Effector memory CD4-positive, alpha-beta T cell (primary cell): ENCODE data around the gene CAPRIN2.

Experiments used
- DNase-seq, 3 donors: peaks; one replicate each; pipeline ENCODE4 v3.0.0-alpha.2; 2020
- H3K27ac ChIP-seq: 2 replicates; pipeline ENCODE4 v1.7.0; 2013; ENCODE audit warnings: mild to moderate bottlenecking, low read length, moderate library complexity; ENCODE audit not compliant: insufficient read depth, poor library complexity, severe bottlenecking
- H3K27me3 ChIP-seq: replicated peaks from 2 replicates; pipeline ENCODE4 v1.7.0; 2013; ENCODE audit warnings: mild to moderate bottlenecking, low read length; ENCODE audit not compliant: insufficient read depth, control insufficient read depth, poor library complexity, severe bottlenecking
- H3K36me3 ChIP-seq: 2 replicates; pipeline ENCODE4 v1.7.0; 2013; ENCODE audit warnings: mild to moderate bottlenecking, low read length, moderate library complexity; ENCODE audit not compliant: control insufficient read depth, insufficient read depth
- H3K4me1 ChIP-seq: 2 replicates; pipeline ENCODE4 v1.7.0; 2013; ENCODE audit warnings: low read length, mild to moderate bottlenecking; ENCODE audit not compliant: control insufficient read depth, insufficient read depth, poor library complexity, severe bottlenecking
- H3K4me3 ChIP-seq: 2 replicates; pipeline ENCODE4 v1.7.0; 2013; ENCODE audit warnings: low read length, low read depth, mild to moderate bottlenecking; ENCODE audit not compliant: insufficient read depth, poor library complexity, severe bottlenecking
- H3K9me3 ChIP-seq: 2 replicates; pipeline ENCODE4 v1.7.0; 2013; ENCODE audit warnings: mild to moderate bottlenecking, low read length, moderate library complexity; ENCODE audit not compliant: control insufficient read depth

CAPRIN2 gene

DNA sequence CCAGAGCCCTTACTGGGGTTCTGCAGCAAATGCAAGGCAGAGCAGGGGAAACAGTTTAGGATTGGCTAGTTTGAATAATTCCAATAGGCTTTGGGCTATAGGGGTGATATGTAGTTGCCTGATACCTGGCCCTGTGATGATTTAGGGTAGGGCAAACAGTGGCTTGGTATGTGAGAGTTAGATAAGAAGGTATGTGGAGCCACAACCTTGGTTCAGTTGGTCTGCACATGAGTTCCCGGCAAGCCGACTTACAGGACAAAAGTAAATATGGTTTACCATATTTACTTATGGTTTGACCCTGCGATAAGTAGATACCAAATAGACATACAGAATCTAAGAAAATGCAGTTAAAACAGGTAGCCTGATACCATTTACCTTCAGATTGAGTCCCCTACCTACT is 8.3 kb upstream of the CAPRIN2 start:
- no peak for DNase-seq
- no peaks in the 10 kb centered on the region for H3K36me3 ChIP-seq
- no peak overlapping the region for H3K4me3 ChIP-seq
- H3K27ac ChIP-seq: no peak overlapping the region
- H3K9me3 ChIP-seq: no peaks in the 10 kb centered on the region
- H3K27me3 ChIP-seq: no peaks in the 10 kb centered on the region
- H3K4me1 ChIP-seq: no peaks in the 10 kb centered on the region

GRCh38 chr12:30761730-30762129 is 7.0 kb upstream of the CAPRIN2 start:
- Histone ChIP-seq H3K27ac (no peak overlapping the region), H3K9me3 (no peaks in the 10 kb centered on the region), H3K27me3 (no peaks in the 10 kb centered on the region), H3K4me3 (no peak overlapping the region), H3K36me3 (no peaks in the 10 kb centered on the region), H3K4me1 (no peaks in the 10 kb centered on the region)
- no peak for DNase-seq

GRCh38 chr12:30757316-30757715 is 2.6 kb upstream of the CAPRIN2 start:
- H3K4me1 ChIP-seq: peaks cover 14% of the 10 kb centered on the region
- H3K27ac ChIP-seq: no peak overlapping the region
- H3K36me3 ChIP-seq: no peaks in the 10 kb centered on the region
- H3K27me3 ChIP-seq: no peaks in the 10 kb centered on the region
- no peak overlapping the region for H3K4me3 ChIP-seq
- H3K9me3 ChIP-seq: no peaks in the 10 kb centered on the region
- no peak for DNase-seq

DNA sequence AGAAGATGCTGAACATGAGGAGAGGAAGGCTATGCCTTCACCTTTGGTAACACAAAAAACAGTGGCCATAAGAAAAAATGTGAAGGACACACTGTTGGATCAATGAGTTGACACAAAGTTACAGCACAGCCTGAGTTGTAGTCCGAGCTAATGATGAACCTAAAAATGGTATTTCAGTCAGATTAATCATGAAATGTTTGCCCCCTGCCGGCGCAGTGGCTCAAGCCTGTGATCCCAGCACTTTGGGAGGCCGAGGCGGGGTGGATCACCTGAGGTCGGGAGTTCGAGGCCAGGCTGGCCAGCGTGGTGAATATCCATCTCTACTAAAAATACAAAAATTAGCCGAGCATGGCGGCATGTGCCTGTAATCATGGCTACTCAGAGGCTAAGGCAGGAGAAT is 1.3 kb upstream of the CAPRIN2 start:
- Histone ChIP-seq H3K4me3 (no peak overlapping the region), H3K36me3 (no peaks in the 10 kb centered on the region), H3K4me1 (peaks cover 14% of the 10 kb centered on the region), H3K9me3 (no peaks in the 10 kb centered on the region), H3K27ac (no peak overlapping the region), H3K27me3 (no peaks in the 10 kb centered on the region)
- no peak for DNase-seq

DNA sequence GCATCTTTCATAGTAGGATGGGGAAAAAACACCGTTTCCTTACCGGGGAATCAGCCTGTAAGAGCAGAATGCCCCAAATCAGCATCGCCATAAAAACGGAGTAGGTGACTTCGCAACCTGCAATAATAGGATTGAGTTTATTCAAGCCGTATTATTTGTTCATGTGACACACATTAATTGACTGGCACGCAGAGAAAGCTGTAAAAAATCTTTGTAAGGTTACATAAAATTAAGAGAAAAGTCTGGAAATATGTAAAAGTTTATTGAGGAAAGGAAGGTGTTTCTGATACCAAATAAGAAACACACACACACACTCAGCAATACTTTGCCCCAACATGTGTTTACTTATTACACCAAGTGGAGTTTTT is 628 bp upstream of the CAPRIN2 start:
- Histone ChIP-seq H3K27me3 (no peaks in the 10 kb centered on the region), H3K36me3 (no peaks in the 10 kb centered on the region), H3K9me3 (no peaks in the 10 kb centered on the region), H3K4me1 (peaks cover 14% of the 10 kb centered on the region), H3K27ac (peak overlapping the region; percentile 40), H3K4me3 (peak overlapping the region; percentile 72)
- no peak for DNase-seq

DNA sequence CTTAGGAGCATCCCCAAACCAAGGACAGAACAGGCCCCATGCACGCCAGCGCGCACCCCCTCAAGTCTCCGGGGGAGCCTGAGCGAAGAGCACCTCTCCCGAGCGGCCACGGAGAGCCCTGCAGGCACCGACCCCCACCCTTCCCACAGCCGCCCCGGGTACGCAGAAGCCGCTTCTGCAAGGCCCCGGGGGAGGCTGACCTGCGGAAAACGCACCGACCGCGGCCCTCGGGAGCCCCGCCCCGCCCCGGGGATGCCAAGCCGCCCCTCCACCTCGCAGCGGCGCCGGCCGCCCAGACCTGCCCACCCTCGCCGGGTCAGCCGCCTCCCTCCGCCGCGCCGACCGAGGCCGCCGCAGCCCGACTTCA is 385 bp downstream of the CAPRIN2 start:
- Histone ChIP-seq H3K4me3 (peak overlapping the region; percentile 72), H3K4me1 (peaks cover 14% of the 10 kb centered on the region), H3K27me3 (no peaks in the 10 kb centered on the region), H3K27ac (peak overlapping the region; percentile 52), H3K36me3 (no peaks in the 10 kb centered on the region), H3K9me3 (no peaks in the 10 kb centered on the region)
- no peak for DNase-seq

DNA sequence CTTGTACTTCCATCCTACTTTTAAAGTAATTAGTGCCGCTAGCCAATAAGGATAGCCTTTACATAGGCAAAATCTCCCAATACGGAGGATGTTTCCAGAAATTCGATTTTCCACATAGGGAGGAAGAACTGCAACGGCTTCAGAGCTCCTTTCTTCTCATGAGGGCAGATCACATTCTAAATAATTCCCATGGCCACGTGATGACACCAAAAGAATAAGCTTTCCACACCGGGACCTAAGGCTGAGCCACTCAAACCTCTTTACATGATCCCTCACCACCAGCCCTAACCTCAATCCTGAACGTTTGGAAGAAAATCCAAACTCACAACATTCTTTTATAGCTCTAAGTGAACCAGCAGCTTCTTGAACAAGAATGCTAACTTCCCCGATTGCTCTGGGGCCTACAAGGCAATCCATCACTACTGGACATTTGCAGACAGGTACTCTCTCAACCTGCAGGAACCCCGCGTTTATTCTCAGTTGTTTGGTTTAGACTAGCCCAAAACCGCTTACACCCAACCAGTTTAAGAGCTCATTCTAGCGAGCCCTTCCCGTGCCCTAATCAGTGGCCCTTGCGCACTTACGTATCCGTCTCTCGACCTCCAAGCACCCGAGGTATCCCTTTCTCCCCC is 884 bp downstream of the CAPRIN2 start:
- H3K4me1 ChIP-seq: peaks cover 14% of the 10 kb centered on the region
- H3K36me3 ChIP-seq: no peaks in the 10 kb centered on the region
- peak overlapping the region; percentile 52 for H3K27ac ChIP-seq
- no peak for DNase-seq
- peak overlapping the region; percentile 72 for H3K4me3 ChIP-seq
- no peaks in the 10 kb centered on the region for H3K9me3 ChIP-seq
- H3K27me3 ChIP-seq: no peaks in the 10 kb centered on the region

- DNase-seq: no peak
- no peak overlapping the region for H3K27ac ChIP-seq
- no peaks in the 10 kb centered on the region for H3K36me3 ChIP-seq
- H3K4me3 ChIP-seq: no peak overlapping the region
- H3K9me3 ChIP-seq: no peaks in the 10 kb centered on the region
- H3K4me1 ChIP-seq: peaks cover 14% of the 10 kb centered on the region
- H3K27me3 ChIP-seq: no peaks in the 10 kb centered on the region
These were observed 1.5 kb downstream of the CAPRIN2 start for GRCh38 chr12:30753233-30753632.

- H3K4me3 ChIP-seq: no peak overlapping the region
- no peak for DNase-seq
- peaks cover 14% of the 10 kb centered on the region for H3K4me1 ChIP-seq
- no peaks in the 10 kb centered on the region for H3K36me3 ChIP-seq
- no peaks in the 10 kb centered on the region for H3K27me3 ChIP-seq
- no peaks in the 10 kb centered on the region for H3K9me3 ChIP-seq
- no peak overlapping the region for H3K27ac ChIP-seq
These were observed 2.5 kb downstream of the CAPRIN2 start for GRCh38 chr12:30752255-30752654.

GRCh38 chr12:30748147-30748546 is 6.6 kb downstream of the CAPRIN2 start:
- DNase-seq: no peak
- Histone ChIP-seq H3K9me3 (no peaks in the 10 kb centered on the region), H3K27ac (no peak overlapping the region), H3K27me3 (no peaks in the 10 kb centered on the region), H3K36me3 (peaks cover 5% of the 10 kb centered on the region), H3K4me3 (no peak overlapping the region), H3K4me1 (no peaks in the 10 kb centered on the region)
